ENCODE measurements around the gene MAGEB17. TPM values are rescaled to one million over a fixed set of nuclear protein-coding genes. Genes with fewer than 3 reads are reported as not detected.

The MAGEB17 gene
- total RNA-seq, 1 donor from 2014 or later, result not detected

DNA sequence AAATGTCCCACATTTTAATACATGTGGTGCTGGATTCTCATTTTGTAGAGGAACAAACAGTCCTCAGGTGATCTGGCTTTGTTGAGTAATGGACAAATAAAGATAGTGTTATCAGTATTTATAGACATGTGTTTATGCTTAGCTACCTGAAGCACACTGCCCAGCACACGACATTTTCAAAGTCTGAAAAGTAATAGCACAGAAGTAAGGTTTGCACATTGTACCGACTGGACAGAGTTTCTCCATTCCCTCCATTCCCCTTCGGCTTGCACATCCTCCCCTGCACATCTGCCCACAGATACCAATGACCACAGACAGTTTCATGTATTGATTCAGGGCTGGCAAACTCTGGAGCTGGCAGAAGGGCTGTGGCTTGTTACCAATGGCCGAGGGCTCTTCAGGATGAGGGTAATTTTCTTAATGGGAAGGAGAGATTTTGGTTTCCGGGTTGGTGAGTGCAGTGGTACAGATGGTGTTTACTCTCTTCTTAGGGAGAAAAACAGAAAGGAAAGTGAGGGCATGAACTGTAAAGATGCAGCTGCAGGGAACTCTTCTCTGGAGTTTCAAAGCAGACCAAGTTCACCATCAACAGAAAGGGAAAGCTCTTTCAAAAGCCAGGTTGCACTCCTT, 41.6 kb upstream of the MAGEB17 start:
- no peaks in the 10 kb centered on the region for H3K27me3 ChIP-seq (ENCODE audit: control insufficient read depth, insufficient read depth, low read length)
- no peak overlapping the region for H3K4me3 ChIP-seq (ENCODE audit: low read depth, low read length)
- DNase-seq (ENCODE audit: low read depth), result no peak
- TF ChIP-seq, protein P1, sequence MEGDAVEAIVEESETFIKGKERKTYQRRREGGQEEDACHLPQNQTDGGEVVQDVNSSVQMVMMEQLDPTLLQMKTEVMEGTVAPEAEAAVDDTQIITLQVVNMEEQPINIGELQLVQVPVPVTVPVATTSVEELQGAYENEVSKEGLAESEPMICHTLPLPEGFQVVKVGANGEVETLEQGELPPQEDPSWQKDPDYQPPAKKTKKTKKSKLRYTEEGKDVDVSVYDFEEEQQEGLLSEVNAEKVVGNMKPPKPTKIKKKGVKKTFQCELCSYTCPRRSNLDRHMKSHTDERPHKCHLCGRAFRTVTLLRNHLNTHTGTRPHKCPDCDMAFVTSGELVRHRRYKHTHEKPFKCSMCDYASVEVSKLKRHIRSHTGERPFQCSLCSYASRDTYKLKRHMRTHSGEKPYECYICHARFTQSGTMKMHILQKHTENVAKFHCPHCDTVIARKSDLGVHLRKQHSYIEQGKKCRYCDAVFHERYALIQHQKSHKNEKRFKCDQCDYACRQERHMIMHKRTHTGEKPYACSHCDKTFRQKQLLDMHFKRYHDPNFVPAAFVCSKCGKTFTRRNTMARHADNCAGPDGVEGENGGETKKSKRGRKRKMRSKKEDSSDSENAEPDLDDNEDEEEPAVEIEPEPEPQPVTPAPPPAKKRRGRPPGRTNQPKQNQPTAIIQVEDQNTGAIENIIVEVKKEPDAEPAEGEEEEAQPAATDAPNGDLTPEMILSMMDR (IDR thresholded peaks at IDR 0.05; ENCODE audit: insufficient read depth, low read length, poor library complexity, severe bottlenecking), result no peak
- H3K36me3 ChIP-seq (ENCODE audit: control insufficient read depth, insufficient read depth, low read length), result no peaks in the 10 kb centered on the region

GRCh38 chrX:16130707-16131106, 36.6 kb upstream of the MAGEB17 start:
- no peaks in the 10 kb centered on the region for H3K36me3 ChIP-seq (ENCODE audit: control insufficient read depth, insufficient read depth, low read length)
- no peak overlapping the region for H3K4me3 ChIP-seq (ENCODE audit: low read depth, low read length)
- TF ChIP-seq, protein P1 (IDR thresholded peaks at IDR 0.05; ENCODE audit: insufficient read depth, low read length, poor library complexity, severe bottlenecking), result no peak
- DNase-seq (ENCODE audit: low read depth), result no peak
- no peaks in the 10 kb centered on the region for H3K27me3 ChIP-seq (ENCODE audit: control insufficient read depth, insufficient read depth, low read length)

DNA sequence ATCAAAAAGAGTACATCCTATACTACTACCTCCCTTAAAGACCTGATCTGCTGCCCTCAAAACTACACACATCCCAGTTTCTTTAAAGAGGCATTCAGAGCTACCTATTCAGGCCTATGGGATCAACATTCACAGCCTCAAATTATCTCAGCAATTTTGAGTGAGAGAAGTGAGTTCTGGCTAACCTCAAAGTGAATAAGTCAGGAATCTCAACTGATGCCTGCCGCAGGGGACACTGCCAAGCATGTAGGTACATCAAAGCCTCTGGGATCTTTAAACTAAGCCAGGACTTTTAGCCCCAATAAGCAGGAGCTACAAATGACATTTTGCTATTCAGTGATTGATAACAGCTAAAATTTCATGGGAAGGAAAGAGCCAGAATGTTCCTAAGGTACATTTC, 32.3 kb upstream of the MAGEB17 start:
- no peak for DNase-seq (ENCODE audit: low read depth)
- Histone ChIP-seq H3K27me3 (ENCODE audit: control insufficient read depth, insufficient read depth, low read length) (no peaks in the 10 kb centered on the region), H3K4me3 (ENCODE audit: low read depth, low read length) (no peak overlapping the region), H3K36me3 (ENCODE audit: control insufficient read depth, insufficient read depth, low read length) (no peaks in the 10 kb centered on the region)
- TF ChIP-seq, protein P1 (IDR thresholded peaks at IDR 0.05; ENCODE audit: insufficient read depth, low read length, poor library complexity, severe bottlenecking), result no peak

DNA sequence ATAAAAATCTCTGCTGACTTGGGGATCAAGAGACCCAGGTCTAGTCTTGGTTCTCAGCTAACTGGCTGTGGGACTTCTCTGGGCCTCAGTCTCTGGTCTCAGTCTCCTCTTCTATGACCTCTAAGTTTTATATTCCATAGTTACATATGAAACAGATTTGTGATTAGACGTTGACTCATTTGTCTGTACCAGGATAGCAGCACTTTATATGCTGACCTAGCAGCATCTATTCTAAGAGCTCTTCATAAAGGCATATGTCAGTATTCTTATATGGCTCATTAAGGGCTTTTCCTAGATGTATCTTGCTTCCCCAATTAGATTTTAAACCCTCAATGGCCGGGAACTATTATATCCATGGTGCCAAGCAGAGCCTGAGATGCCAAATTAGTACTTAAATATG, 31.2 kb upstream of the MAGEB17 start:
- TF ChIP-seq, protein P1 (IDR thresholded peaks at IDR 0.05; ENCODE audit: insufficient read depth, low read length, poor library complexity, severe bottlenecking), result no peak
- Histone ChIP-seq H3K4me3 (ENCODE audit: low read depth, low read length) (no peak overlapping the region), H3K27me3 (ENCODE audit: control insufficient read depth, insufficient read depth, low read length) (no peaks in the 10 kb centered on the region), H3K36me3 (ENCODE audit: control insufficient read depth, insufficient read depth, low read length) (no peaks in the 10 kb centered on the region)
- DNase-seq (ENCODE audit: low read depth), result no peak

GRCh38 chrX:16137416-16138107, 29.7 kb upstream of the MAGEB17 start:
- Histone ChIP-seq H3K4me3 (ENCODE audit: low read depth, low read length) (no peak overlapping the region), H3K27me3 (ENCODE audit: control insufficient read depth, insufficient read depth, low read length) (no peaks in the 10 kb centered on the region), H3K36me3 (ENCODE audit: control insufficient read depth, insufficient read depth, low read length) (no peaks in the 10 kb centered on the region)
- DNase-seq (ENCODE audit: low read depth), result no peak
- TF ChIP-seq, protein P1 (IDR thresholded peaks at IDR 0.05; ENCODE audit: insufficient read depth, low read length, poor library complexity, severe bottlenecking), result no peak

- TF ChIP-seq, protein P1 (IDR thresholded peaks at IDR 0.05; ENCODE audit: insufficient read depth, low read length, poor library complexity, severe bottlenecking), result peak; percentile 6
- no peak for DNase-seq (ENCODE audit: low read depth)
- no peaks in the 10 kb centered on the region for H3K36me3 ChIP-seq (ENCODE audit: control insufficient read depth, insufficient read depth, low read length)
- H3K4me3 ChIP-seq (ENCODE audit: low read depth, low read length), result no peak overlapping the region
- H3K27me3 ChIP-seq (ENCODE audit: control insufficient read depth, insufficient read depth, low read length), result no peaks in the 10 kb centered on the region
These were observed 29.2 kb upstream of the MAGEB17 start for GRCh38 chrX:16138108-16138427.
